ENCODE data around the gene CCDC148. TPM values are rescaled to one million over a fixed set of nuclear protein-coding genes. Genes with fewer than 3 reads are reported as not detected.

CCDC148 gene
- total and polyA plus RNA-seq, 2 donors (not counting 3 experiments of a cell fraction or from before 2014, with no cell fraction given), result 0.04 to 0.69 TPM

GRCh38 chr2:158325782-158326340 lies 130.7 kb downstream of the CCDC148 start:
- BruUV-seq (replicated peaks), result no TSS peak
- FAIRE-seq (no peak), DNase-seq (ENCODE audit: low read depth, low spot score) (no peak)
- dilution Hi-C loops (cut with MboI; ENCODE audit: extremely low pct_ligation_motif_present, low sequenced_read_pairs) (no loop called here), intact Hi-C loops (cut with micrococcal nuclease) (no loop called here)
- Histone ChIP-seq H2AFZ (ENCODE audit: low read depth, low read length) (no peak overlapping the region), H4K20me1 (replicated peaks; ENCODE audit: control insufficient read depth, extremely low read depth, insufficient read depth, low read length) (no peaks in the 10 kb centered on the region), H3K4me2 (ENCODE audit: insufficient read depth, low read length) (no peak overlapping the region), H3K9me1 (replicated peaks; ENCODE audit: control insufficient read depth, extremely low read depth, insufficient read depth, low read length) (no peaks in the 10 kb centered on the region), H3K79me2 (ENCODE audit: control insufficient read depth, insufficient read depth, low read length) (no peaks in the 10 kb centered on the region), H3K9me3 (replicated peaks; ENCODE audit: control insufficient read depth, insufficient read depth, low read length) (no peaks in the 10 kb centered on the region), H3K36me3 (ENCODE audit: control insufficient read depth in 2 of 2, extremely low read depth in 1 of 2, insufficient read depth in 2 of 2, low read length in 2 of 2) (no peaks in the 10 kb centered on the region), H3K27ac (ENCODE audit: insufficient read depth, low read depth, low read length) (no peak overlapping the region), H3K4me1 (ENCODE audit: control insufficient read depth, extremely low read depth, insufficient read depth, low read length) (no peaks in the 10 kb centered on the region), H3K4me3 (replicated peaks in 1 of 3; ENCODE audit: insufficient read depth in 1 of 3, low read depth in 1 of 3, low read length in 3 of 3) (no peak overlapping the region), H3K27me3 (ENCODE audit: control insufficient read depth in 2 of 2, insufficient read depth in 2 of 2, low read length in 2 of 2) (no peaks in the 10 kb centered on the region), H3K9ac (replicated peaks; ENCODE audit: extremely low read depth, insufficient read depth, low read length) (no peak overlapping the region)
- CTCF ChIA-PET, result no interaction called here
- POLR2A ChIA-PET, result no interaction called here
- no peak for TF ChIP-seq MYC (IDR thresholded peaks at IDR 0.05; ENCODE audit: low read depth, low read length)
- no peak for TF ChIP-seq POLR2AphosphoS5 (IDR thresholded peaks at IDR 0.05; ENCODE audit: insufficient read depth, low read depth, low read length)
- TF ChIP-seq EZH2 (IDR thresholded peaks at IDR 0.05; ENCODE audit: borderline replicate concordance, low read depth, low read length, severe bottlenecking), result no peak
- no peak for TF ChIP-seq JUN (IDR thresholded peaks at IDR 0.05; ENCODE audit: borderline replicate concordance, insufficient read depth, insufficient read length, low read depth)
- TF ChIP-seq, protein P1, sequence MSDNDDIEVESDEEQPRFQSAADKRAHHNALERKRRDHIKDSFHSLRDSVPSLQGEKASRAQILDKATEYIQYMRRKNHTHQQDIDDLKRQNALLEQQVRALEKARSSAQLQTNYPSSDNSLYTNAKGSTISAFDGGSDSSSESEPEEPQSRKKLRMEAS (IDR thresholded peaks at IDR 0.05; ENCODE audit: insufficient read depth, insufficient read length), result no peak
- TF ChIP-seq GATA2 (IDR thresholded peaks at IDR 0.05; ENCODE audit: insufficient read depth, insufficient read length, low read depth, low read length), result no peak
- TF ChIP-seq FOS (IDR thresholded peaks at IDR 0.05; ENCODE audit: borderline replicate concordance, insufficient read depth, low read length), result no peak
- no peak for TF ChIP-seq POLR2A (IDR thresholded peaks at IDR 0.05; ENCODE audit: low read depth, low read length)
- TF ChIP-seq, protein P2, sequence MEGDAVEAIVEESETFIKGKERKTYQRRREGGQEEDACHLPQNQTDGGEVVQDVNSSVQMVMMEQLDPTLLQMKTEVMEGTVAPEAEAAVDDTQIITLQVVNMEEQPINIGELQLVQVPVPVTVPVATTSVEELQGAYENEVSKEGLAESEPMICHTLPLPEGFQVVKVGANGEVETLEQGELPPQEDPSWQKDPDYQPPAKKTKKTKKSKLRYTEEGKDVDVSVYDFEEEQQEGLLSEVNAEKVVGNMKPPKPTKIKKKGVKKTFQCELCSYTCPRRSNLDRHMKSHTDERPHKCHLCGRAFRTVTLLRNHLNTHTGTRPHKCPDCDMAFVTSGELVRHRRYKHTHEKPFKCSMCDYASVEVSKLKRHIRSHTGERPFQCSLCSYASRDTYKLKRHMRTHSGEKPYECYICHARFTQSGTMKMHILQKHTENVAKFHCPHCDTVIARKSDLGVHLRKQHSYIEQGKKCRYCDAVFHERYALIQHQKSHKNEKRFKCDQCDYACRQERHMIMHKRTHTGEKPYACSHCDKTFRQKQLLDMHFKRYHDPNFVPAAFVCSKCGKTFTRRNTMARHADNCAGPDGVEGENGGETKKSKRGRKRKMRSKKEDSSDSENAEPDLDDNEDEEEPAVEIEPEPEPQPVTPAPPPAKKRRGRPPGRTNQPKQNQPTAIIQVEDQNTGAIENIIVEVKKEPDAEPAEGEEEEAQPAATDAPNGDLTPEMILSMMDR (IDR thresholded peaks at IDR 0.05; ENCODE audit: extremely low read depth in 1 of 2, insufficient read depth in 1 of 2, low read depth in 1 of 2, low read length in 2 of 2), result no peak

All from endothelial cell of umbilical vein (primary cell).